ENCODE measurements around the gene INPP5F. TPM values are rescaled to one million over a fixed set of nuclear protein-coding genes. Genes with fewer than 3 reads are reported as not detected.

INPP5F gene
- polyA plus RNA-seq, 1 experiment, result 22.3 TPM

GRCh38 chr10:119740096-119740495 is 14.2 kb downstream of the INPP5F start:
- TF ChIP-seq, protein P1, sequence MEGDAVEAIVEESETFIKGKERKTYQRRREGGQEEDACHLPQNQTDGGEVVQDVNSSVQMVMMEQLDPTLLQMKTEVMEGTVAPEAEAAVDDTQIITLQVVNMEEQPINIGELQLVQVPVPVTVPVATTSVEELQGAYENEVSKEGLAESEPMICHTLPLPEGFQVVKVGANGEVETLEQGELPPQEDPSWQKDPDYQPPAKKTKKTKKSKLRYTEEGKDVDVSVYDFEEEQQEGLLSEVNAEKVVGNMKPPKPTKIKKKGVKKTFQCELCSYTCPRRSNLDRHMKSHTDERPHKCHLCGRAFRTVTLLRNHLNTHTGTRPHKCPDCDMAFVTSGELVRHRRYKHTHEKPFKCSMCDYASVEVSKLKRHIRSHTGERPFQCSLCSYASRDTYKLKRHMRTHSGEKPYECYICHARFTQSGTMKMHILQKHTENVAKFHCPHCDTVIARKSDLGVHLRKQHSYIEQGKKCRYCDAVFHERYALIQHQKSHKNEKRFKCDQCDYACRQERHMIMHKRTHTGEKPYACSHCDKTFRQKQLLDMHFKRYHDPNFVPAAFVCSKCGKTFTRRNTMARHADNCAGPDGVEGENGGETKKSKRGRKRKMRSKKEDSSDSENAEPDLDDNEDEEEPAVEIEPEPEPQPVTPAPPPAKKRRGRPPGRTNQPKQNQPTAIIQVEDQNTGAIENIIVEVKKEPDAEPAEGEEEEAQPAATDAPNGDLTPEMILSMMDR (IDR thresholded peaks at IDR 0.05; ENCODE audit: low read depth, low read length), result no peak
- CTCF ChIA-PET, result interaction anchor here (1.3 to 7.1 kb wide), 2 partner anchors 11 to 119 kb away, joined by 4 to 46 read pairs; no protein-coding TSS in a partner anchor

DNA sequence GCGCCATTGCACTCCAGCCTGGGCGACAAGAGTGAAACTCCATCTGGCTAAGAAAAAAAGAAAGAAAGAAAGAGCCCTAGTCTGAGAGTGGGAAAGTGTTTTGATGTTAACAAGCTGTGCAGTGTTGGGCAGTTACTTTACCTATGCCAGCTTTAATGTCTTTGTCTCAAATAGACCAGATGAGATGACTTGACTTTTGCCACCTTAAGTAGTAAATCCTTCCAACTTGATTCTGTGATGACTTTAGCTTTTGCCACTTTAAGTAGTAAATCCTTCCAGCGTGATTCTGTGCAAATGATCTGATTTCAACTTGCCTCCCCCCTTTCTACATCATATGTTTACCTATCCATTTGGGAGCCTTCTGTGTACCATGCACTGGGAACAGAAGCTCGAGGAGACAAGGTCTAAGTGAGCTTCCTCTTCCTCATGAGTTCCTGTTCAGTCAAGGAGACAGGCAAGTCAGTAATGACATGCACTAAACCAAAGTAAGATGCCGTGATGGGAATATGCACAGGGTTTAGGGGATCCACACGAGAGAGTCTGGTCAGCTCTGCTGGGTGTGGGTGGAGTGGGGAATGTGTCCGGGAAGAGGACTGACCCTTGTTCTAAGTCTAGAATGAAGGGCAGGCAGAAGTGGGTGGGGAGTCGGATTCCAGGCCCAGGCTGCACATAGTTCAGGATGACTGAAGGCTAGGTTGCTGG is 17.2 kb downstream of the INPP5F start:
- H3K9me3 ChIP-seq (ENCODE audit: control insufficient read depth, insufficient read depth, low read length), result no peaks in the 10 kb centered on the region
- TF ChIP-seq, protein P1 (IDR thresholded peaks at IDR 0.05; ENCODE audit: low read depth, low read length), result no peak
- DNase-seq (ENCODE audit: low read depth, low spot score), result no peak
- CTCF ChIA-PET, result interaction anchor here (1.0 to 2.6 kb wide), 3 partner anchors 8 to 116 kb away, joined by 3 to 24 read pairs (median 13); no protein-coding TSS in a partner anchor
- no peaks in the 10 kb centered on the region for H3K27me3 ChIP-seq (ENCODE audit: control insufficient read depth, insufficient read depth, low read length)
- no peak overlapping the region for H3K27ac ChIP-seq (ENCODE audit: low read depth, low read length)
- H3K4me3 ChIP-seq (ENCODE audit: low read depth, low read length), result no peak overlapping the region
- POLR2A ChIA-PET, result interaction anchor here (0.6 kb wide), 1 partner anchor 19 kb away, joined by 4 read pairs; no protein-coding TSS in a partner anchor

More at GRCh38 chr10:119740096-119740495, 14.2 kb downstream of the INPP5F start:
- POLR2A ChIA-PET, result no interaction called here
- Histone ChIP-seq H3K27ac (ENCODE audit: low read depth, low read length) (no peak overlapping the region), H3K27me3 (ENCODE audit: control insufficient read depth, insufficient read depth, low read length) (no peaks in the 10 kb centered on the region), H3K4me3 (ENCODE audit: low read depth, low read length) (no peak overlapping the region), H3K9me3 (ENCODE audit: control insufficient read depth, insufficient read depth, low read length) (no peaks in the 10 kb centered on the region)
- DNase-seq (ENCODE audit: low read depth, low spot score), result no peak

DNA sequence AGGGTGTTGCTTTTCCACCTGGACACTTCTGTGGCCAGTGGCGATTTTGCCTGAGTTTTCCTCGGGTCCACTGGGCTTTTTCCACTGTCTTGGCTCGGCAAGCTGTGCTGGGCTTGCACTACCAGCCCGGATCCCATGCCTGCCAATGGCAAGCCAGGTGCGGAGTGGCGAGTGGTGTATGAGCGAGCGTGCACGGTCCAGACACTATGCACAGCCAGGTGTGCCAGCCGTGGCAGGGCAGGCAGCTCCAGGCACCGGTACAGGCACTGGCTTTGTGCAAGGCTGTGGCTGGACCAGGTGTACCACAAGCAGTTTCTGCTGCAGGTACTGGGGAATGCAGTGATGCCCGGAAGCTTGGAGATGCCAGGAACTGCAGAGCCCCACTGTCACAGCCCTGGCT is 22.1 kb downstream of the INPP5F start:
- no peaks in the 10 kb centered on the region; the same call in 1 of the 2 replicates for H3K9me3 ChIP-seq (ENCODE audit: control insufficient read depth, insufficient read depth, low read length)
- ChIA-PET CTCF (interaction anchor here (1.2 to 11.9 kb wide), 3 partner anchors 10 to 112 kb away, joined by 4 to 359 read pairs (median 4); no protein-coding TSS in a partner anchor), POLR2A (no interaction called here)
- H3K4me3 ChIP-seq (ENCODE audit: low read depth, low read length), result no peak overlapping the region
- no peaks in the 10 kb centered on the region for H3K27me3 ChIP-seq (ENCODE audit: control insufficient read depth, insufficient read depth, low read length)
- no peak for DNase-seq (ENCODE audit: low read depth, low spot score)
- no peak overlapping the region for H3K27ac ChIP-seq (ENCODE audit: low read depth, low read length)
- TF ChIP-seq, protein P1 (IDR thresholded peaks at IDR 0.05; ENCODE audit: low read depth, low read length), result no peak

GRCh38 chr10:119748871-119749270 is 23.0 kb downstream of the INPP5F start:
- no peak overlapping the region for H3K27ac ChIP-seq (ENCODE audit: low read depth, low read length)
- ChIA-PET POLR2A (no interaction called here), CTCF (interaction anchor here (1.7 to 11.9 kb wide), 2 partner anchors 11 to 111 kb away, joined by 4 to 359 read pairs; no protein-coding TSS in a partner anchor)
- TF ChIP-seq, protein P1 (IDR thresholded peaks at IDR 0.05; ENCODE audit: low read depth, low read length), result no peak
- H3K4me3 ChIP-seq (ENCODE audit: low read depth, low read length), result no peak overlapping the region
- DNase-seq (ENCODE audit: low read depth, low spot score), result no peak
- no peaks in the 10 kb centered on the region; the same call in 1 of the 2 replicates for H3K9me3 ChIP-seq (ENCODE audit: control insufficient read depth, insufficient read depth, low read length)
- no peaks in the 10 kb centered on the region for H3K27me3 ChIP-seq (ENCODE audit: control insufficient read depth, insufficient read depth, low read length)

DNA sequence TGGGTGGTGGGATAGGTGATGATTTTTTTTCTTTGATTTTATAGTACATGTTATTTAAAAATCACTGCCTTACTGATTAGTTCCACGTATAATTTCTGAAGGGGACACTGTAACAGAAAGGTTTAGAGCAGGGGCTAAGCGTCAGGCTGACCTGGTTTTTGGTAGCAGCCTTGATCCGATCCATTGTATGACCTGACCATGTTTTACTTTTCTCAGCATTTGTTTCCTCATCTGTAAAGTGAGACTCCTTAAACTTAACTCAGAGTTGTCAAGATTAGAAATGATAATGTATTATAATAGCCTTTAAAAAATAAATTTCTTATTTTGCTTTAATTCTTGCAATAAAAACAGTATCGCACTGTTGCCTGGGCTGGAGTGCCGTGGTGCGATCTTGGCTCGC is 23.6 kb downstream of the INPP5F start:
- POLR2A ChIA-PET, result no interaction called here
- Histone ChIP-seq H3K9me3 (ENCODE audit: control insufficient read depth, insufficient read depth, low read length) (no peaks in the 10 kb centered on the region; the same call in 1 of the 2 replicates), H3K27ac (ENCODE audit: low read depth, low read length) (no peak overlapping the region), H3K4me3 (ENCODE audit: low read depth, low read length) (no peak overlapping the region), H3K27me3 (ENCODE audit: control insufficient read depth, insufficient read depth, low read length) (no peaks in the 10 kb centered on the region)
- no peak for DNase-seq (ENCODE audit: low read depth, low spot score)
- CTCF ChIA-PET, result interaction anchor here (1.1 to 11.9 kb wide), 3 partner anchors 22 to 110 kb away, joined by 4 to 359 read pairs (median 4); no protein-coding TSS in a partner anchor
- TF ChIP-seq, protein P1 (IDR thresholded peaks at IDR 0.05; ENCODE audit: low read depth, low read length), result no peak

Measured in AG04450 (cell line).